Measurements from ENCODE around the gene ARHGEF7. TPM values are rescaled to one million over a fixed set of nuclear protein-coding genes. Genes with fewer than 3 reads are reported as not detected.

ARHGEF7 gene
- total RNA-seq, 1 experiment from 2014 or later, result 47.3 TPM

- POLR2A ChIA-PET, result no interaction called here
- Mint-ChIP-seq H3K9me3 (no peaks in the 10 kb centered on the region), H3K4me1 (peaks cover 10% of the 10 kb centered on the region), H3K4me3 (no peak overlapping the region), H3K36me3 (no peaks in the 10 kb centered on the region), H3K27me3 (ENCODE audit: low read depth) (no peaks in the 10 kb centered on the region), H3K27ac (no peak overlapping the region)
- CTCF ChIA-PET, result no interaction called here
- DNase-seq (ENCODE audit: low spot score) (no peak), ATAC-seq (no peak)
- TF ChIP-seq GABPB1 (CRISPR knock-in tag; IDR thresholded peaks at IDR 0.05), result no peak
- no peak for TF ChIP-seq ZBTB43 (CRISPR knock-in tag; IDR thresholded peaks at IDR 0.05)
- no peak for TF ChIP-seq ZNF532 (CRISPR knock-in tag; IDR thresholded peaks at IDR 0.05; ENCODE audit: borderline replicate concordance)
- TF ChIP-seq HMGA2 (CRISPR knock-in tag; IDR thresholded peaks at IDR 0.05), result no peak
- no peak for TF ChIP-seq ELF4 (CRISPR knock-in tag; IDR thresholded peaks at IDR 0.05; ENCODE audit: low read depth)
- TF ChIP-seq SMAD4 (CRISPR knock-in tag; IDR thresholded peaks at IDR 0.05), result no peak
- no peak for TF ChIP-seq IRF1 (CRISPR knock-in tag; IDR thresholded peaks at IDR 0.05)
- TF ChIP-seq ZNF416 (CRISPR knock-in tag; IDR thresholded peaks at IDR 0.05), result no peak
- no peak for TF ChIP-seq TCF7 (CRISPR knock-in tag; IDR thresholded peaks at IDR 0.05; ENCODE audit: low read depth)
- TF ChIP-seq, protein P1, sequence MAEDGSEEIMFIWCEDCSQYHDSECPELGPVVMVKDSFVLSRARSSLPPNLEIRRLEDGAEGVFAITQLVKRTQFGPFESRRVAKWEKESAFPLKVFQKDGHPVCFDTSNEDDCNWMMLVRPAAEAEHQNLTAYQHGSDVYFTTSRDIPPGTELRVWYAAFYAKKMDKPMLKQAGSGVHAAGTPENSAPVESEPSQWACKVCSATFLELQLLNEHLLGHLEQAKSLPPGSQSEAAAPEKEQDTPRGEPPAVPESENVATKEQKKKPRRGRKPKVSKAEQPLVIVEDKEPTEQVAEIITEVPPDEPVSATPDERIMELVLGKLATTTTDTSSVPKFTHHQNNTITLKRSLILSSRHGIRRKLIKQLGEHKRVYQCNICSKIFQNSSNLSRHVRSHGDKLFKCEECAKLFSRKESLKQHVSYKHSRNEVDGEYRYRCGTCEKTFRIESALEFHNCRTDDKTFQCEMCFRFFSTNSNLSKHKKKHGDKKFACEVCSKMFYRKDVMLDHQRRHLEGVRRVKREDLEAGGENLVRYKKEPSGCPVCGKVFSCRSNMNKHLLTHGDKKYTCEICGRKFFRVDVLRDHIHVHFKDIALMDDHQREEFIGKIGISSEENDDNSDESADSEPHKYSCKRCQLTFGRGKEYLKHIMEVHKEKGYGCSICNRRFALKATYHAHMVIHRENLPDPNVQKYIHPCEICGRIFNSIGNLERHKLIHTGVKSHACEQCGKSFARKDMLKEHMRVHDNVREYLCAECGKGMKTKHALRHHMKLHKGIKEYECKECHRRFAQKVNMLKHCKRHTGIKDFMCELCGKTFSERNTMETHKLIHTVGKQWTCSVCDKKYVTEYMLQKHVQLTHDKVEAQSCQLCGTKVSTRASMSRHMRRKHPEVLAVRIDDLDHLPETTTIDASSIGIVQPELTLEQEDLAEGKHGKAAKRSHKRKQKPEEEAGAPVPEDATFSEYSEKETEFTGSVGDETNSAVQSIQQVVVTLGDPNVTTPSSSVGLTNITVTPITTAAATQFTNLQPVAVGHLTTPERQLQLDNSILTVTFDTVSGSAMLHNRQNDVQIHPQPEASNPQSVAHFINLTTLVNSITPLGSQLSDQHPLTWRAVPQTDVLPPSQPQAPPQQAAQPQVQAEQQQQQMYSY (CRISPR knock-in tag; IDR thresholded peaks at IDR 0.05), result no peak
- TF ChIP-seq, protein P2, sequence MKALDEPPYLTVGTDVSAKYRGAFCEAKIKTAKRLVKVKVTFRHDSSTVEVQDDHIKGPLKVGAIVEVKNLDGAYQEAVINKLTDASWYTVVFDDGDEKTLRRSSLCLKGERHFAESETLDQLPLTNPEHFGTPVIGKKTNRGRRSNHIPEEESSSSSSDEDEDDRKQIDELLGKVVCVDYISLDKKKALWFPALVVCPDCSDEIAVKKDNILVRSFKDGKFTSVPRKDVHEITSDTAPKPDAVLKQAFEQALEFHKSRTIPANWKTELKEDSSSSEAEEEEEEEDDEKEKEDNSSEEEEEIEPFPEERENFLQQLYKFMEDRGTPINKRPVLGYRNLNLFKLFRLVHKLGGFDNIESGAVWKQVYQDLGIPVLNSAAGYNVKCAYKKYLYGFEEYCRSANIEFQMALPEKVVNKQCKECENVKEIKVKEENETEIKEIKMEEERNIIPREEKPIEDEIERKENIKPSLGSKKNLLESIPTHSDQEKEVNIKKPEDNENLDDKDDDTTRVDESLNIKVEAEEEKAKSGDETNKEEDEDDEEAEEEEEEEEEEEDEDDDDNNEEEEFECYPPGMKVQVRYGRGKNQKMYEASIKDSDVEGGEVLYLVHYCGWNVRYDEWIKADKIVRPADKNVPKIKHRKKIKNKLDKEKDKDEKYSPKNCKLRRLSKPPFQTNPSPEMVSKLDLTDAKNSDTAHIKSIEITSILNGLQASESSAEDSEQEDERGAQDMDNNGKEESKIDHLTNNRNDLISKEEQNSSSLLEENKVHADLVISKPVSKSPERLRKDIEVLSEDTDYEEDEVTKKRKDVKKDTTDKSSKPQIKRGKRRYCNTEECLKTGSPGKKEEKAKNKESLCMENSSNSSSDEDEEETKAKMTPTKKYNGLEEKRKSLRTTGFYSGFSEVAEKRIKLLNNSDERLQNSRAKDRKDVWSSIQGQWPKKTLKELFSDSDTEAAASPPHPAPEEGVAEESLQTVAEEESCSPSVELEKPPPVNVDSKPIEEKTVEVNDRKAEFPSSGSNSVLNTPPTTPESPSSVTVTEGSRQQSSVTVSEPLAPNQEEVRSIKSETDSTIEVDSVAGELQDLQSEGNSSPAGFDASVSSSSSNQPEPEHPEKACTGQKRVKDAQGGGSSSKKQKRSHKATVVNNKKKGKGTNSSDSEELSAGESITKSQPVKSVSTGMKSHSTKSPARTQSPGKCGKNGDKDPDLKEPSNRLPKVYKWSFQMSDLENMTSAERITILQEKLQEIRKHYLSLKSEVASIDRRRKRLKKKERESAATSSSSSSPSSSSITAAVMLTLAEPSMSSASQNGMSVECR (CRISPR knock-in tag; IDR thresholded peaks at IDR 0.05; ENCODE audit: borderline replicate concordance), result no peak
- no peak for TF ChIP-seq AR (CRISPR knock-in tag; IDR thresholded peaks at IDR 0.05)
- no peak for TF ChIP-seq EMX1 (CRISPR knock-in tag; IDR thresholded peaks at IDR 0.05)
- no peak for TF ChIP-seq STAT6 (CRISPR knock-in tag; conservative IDR thresholded peaks at IDR 0.05; ENCODE audit: low read depth)
- no peak for TF ChIP-seq NR1H2 (CRISPR knock-in tag; IDR thresholded peaks at IDR 0.05)
- TF ChIP-seq SMAD3 (CRISPR knock-in tag; IDR thresholded peaks at IDR 0.05; ENCODE audit: borderline replicate concordance), result no peak
Observed at GRCh38 chr13:111341886-111342285, 226.8 kb downstream of the ARHGEF7 start.
